Jurkat, Clone E6-1 (cell line): ENCODE data around the gene CSAD.
"Not testable (repeated sequence)": the region's sequence is repeated elsewhere in the genome, so short reads cannot be mapped to it uniquely, and the experiment has no call there.

ENCODE experiments used
- DNase-seq: peaks from one replicate; pipeline ENCODE4 v3.0.0-alpha.2; 2011; ENCODE audit warnings: low read depth, low spot score
- H3K4me3 ChIP-seq: 2 replicates; pipeline ENCODE4 v1.5.1; 2011; ENCODE audit warnings: mild to moderate bottlenecking, low read length, control low read depth, moderate library complexity

The CSAD gene

GRCh38 chr12:53166837-53167236 is 13.9 kb downstream of the CSAD start:
- no peak for DNase-seq
- H3K4me3 ChIP-seq: no peak overlapping the region

- not testable (repeated sequence) for H3K4me3 ChIP-seq, DNase-seq
Measured at GRCh38 chr12:53163008-53163407, 17.7 kb downstream of the CSAD start.

GRCh38 chr12:53161119-53161911 is 19.4 kb downstream of the CSAD start:
- H3K4me3 ChIP-seq: no peak overlapping the region
- no peak for DNase-seq

DNA sequence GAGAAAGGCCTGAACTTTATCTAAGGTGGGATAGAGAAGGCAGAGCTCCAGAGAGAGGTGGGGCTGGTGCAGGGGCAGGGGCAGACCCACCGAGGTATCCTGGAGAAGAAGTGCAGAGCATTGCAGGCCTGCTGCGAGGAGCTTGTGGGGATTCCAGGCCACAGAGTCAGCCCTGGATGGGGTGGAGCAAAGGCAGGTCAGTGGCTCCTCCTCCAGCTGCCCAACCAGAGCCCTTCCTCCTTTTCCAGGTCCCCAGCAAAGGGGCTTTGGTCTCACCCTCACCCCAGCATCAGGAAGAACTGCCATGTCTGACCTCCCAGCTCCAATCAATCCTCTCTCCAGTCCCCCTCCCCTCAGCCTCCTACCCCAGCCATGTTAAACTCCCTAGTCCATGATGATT is 20.1 kb downstream of the CSAD start:
- no peak overlapping the region for H3K4me3 ChIP-seq
- no peak for DNase-seq

GRCh38 chr12:53160000-53160399 is 20.7 kb downstream of the CSAD start:
- no peak overlapping the region for H3K4me3 ChIP-seq
- no peak for DNase-seq

GRCh38 chr12:53159195-53159839 is 21.4 kb downstream of the CSAD start:
- peak overlapping the region; percentile 20; the same call in 1 of the 2 replicates for H3K4me3 ChIP-seq
- peak; percentile 85 for DNase-seq

DNA sequence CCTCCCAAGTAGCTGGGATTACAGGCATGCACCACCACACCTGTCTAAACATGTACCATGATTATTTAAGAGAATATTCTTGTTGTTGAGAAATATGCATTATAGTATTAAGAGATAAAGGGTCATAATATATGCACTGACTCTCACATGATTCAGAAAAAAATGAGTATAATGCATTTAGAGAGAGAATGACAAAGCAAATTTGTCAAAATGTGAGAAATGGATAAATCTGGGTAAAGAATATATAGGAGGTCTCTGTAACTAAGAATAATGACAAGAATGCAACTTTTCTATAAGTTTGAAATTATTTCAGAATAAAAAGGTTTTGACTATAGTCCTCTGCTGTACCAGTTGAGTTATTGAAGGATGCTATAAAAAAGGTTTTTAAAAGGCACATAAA is 28.3 kb downstream of the CSAD start:
- DNase-seq: no peak
- no peak overlapping the region for H3K4me3 ChIP-seq

DNA sequence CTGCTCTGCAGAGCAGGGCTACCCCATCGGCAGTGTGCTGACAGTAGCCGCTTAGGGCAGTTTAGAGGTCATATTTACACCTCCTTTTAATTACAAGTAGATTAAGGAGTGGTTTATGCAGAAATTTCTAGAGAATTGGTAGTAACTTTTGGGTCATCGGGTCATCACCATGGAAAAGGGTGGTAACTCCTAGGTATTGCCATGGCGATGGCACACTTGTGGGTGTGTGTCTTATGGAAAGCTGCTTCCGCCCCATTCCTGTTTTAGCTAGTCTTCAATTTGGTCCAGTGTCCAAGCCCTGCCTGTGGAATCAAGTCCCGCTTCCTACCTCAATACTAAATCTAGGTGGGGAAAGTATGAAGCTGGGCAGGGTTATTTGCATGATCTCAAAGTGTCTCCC is 29.7 kb downstream of the CSAD start:
- H3K4me3 ChIP-seq: no peak overlapping the region
- DNase-seq: no peak

GRCh38 chr12:53147653-53148052 is 33.1 kb downstream of the CSAD start:
- DNase-seq: no peak
- no peak overlapping the region for H3K4me3 ChIP-seq

DNA sequence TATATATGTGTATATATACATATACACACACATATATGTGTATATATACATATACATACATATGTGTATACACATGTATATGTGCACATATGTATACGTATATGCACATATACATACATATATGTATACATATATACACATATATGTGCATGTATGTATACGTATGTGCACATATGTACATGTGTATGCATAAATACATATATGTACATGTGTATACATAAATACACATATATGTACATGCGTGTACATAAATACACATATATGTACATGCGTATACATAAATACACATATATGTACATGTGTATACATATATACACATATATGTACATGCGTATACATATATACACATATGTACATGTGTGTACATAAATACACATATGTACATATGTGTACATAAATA is 33.5 kb downstream of the CSAD start:
- no peak for DNase-seq
- H3K4me3 ChIP-seq: no peak overlapping the region

DNA sequence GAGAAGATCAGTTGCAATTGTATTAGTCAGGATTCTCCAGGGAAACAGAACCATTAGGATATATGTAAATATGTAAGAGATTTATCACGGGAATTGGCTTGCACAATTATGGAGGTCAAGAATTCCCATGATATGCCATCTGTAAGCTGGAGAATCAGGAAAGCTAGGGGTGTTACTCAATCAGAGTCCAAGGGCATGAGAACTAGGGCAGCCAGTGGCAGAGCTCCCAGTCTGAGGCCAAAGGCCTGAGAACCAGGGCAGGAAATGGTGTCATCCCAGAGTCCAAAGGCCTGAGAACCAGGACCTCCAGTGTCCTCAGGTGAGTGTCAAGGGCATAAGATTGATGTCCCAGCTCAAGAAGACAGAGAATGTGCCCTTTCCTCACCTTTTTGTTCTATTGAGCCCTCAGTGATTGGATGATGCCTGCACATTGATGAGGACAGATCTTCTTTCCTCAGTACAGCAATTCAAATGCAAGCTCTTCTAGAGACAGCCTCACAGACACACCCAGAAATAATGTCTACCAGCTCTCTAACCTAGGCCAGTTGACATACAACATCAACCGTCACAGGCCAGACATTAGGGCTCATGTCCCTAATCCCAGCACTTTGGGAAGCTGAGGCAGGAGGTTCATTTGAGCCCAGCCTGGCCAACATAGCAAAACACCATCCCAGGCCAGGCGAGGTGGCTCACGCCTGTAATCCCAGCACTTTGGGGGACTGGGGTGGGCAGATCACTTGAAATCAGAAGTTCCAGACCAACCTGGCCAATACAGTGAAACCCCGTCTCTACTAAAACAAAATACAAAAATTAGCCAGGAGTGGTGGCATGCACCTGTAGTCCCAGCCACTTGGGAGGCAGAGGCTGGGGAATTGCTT is 35.1 kb downstream of the CSAD start:
- DNase-seq: no peak
- no peak overlapping the region for H3K4me3 ChIP-seq

DNA sequence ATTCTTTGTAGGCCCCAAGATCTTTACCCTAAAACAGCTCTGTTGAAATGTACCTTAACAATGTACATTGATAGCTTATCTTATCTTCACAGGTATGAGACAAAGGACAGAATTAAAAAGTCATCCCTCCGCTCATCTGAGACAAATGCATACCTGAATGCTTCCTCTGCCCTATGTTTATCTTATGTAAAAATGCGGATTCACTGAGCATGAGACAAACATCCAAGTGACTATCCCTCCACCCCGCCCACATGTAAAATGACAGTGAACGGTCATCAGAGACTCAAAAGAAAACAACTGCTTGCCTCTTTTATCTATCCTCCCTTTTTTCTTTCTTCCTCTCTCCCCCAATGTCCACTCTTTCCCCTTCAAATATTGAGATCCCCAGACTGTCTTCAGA is 37.4 kb downstream of the CSAD start:
- no peak for DNase-seq
- H3K4me3 ChIP-seq: no peak overlapping the region

DNA sequence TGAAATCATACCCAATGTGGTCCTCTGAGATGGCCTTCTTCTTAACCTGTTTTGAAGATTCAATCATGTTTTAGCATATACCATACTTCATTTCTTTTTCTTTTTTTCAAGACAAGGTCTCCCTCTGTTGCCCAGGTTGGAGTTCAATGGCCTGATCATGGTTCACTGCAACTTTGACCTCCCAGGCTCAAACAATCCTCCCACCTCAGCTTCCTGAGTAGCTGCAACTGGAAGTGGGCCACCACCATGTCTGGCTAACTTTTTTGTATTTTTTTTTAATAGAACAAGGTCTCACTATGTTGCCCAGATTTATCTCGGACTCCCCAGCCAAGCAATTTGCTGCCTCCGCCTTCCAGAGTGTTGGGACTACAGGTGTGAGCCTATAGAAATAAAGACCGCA is 47.0 kb downstream of the CSAD start:
- no peak for DNase-seq

DNA sequence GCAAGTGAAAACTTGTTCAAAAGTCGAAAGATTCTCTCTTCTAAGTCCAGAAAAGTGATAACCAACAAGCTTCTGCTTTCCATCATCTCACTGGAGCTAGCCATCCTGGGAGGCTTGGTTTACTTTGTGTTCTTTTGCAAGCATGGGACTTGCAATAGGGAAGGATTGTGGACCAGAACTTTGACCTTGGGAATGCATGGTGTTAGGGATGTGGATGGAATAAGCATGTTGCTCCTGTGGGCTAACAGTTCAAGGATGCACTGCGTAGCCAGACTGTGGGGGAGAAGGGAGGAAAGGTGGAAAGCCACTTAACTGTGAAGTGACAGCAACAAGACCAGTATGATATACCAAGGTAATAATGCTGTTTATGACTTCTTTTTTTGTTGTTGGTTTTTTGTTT is 48.9 kb downstream of the CSAD start:
- DNase-seq: no peak
- H3K4me3 ChIP-seq: no peak overlapping the region

More for the DNA sequence above, 47.0 kb downstream of the CSAD start:
- no peak overlapping the region for H3K4me3 ChIP-seq

DNA sequence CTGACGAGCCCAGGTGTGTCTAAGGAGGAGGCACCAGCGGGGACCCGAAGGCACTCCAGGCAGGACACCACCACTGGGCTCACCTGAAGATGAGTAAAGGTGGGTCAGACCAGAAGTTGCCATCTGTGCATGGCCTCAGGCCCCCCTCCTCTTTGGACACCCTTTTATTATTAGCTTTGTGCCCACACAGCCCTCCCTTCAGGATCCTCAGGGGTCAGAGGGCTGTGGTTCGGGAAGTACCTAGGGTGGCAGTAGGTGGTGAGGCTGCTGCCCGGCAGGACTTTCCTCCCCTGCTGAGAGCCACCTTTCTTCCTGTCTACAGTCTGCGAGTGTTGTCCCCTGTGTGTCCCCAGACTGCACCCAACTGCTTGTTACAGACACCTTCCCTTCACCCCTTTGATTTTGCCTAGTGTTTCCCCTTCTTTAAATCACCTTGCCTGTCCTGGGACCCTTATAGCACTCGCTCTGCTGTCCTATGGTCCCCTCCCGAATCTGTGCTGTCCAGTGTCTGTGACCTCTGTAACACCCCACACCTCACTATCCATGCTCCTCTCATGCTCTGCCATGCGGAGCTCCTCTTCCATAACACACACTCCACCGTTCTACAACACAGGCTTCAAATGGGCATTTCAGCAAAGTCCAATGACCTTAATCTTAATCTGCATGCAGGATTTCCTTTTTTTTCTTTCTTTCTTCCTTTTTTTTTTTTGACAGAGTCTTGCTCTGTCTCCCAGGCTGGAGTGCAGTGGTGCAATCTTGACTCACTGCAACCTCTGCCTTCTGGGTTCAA is 51.8 kb downstream of the CSAD start:
- DNase-seq: no peak

GRCh38 chr12:53127169-53127568 is 53.6 kb downstream of the CSAD start:
- no peak for DNase-seq
- H3K4me3 ChIP-seq: no peak overlapping the region

More for the DNA sequence above, 51.8 kb downstream of the CSAD start:
- H3K4me3 ChIP-seq: no peak overlapping the region

DNA sequence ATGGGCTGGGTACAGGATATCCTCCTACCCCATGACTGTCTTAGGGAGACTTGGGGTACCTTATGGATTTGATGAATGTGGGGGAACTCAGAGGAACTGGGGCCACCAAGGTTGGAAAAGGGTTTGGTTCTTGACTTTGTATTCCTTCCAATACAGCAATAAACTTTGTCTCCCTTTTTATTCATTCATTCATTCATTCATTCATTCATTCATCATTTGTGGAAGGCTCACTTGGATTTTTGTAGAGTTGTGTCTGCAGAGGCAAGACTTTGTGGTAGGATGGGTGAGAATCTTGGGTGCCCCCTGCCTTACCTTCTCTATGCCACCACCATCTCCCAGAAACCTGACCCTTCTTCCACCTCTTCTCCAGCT is 56.4 kb downstream of the CSAD start:
- no peak overlapping the region for H3K4me3 ChIP-seq
- no peak for DNase-seq

GRCh38 chr12:53123578-53124351 is 57.0 kb downstream of the CSAD start:
- DNase-seq: no peak

More at GRCh38 chr12:53123578-53124351, 57.0 kb downstream of the CSAD start:
- H3K4me3 ChIP-seq: no peak overlapping the region
